Endothelial cell of hepatic sinusoid (primary cell): ENCODE results near the gene ZNF490.

Experiments
- in situ Hi-C: cut with HindIII; loops from 2 replicates; pipeline ENCODE4 v1.10.0; 2017; ENCODE audit warnings: low sequenced_read_pairs

ZNF490 gene

GRCh38 chr19:12610540-12611360 is at the start of gene ZNF490, which contains the start of gene ZNF791:
TSS of gene ZNF490 (minus strand) at chr19:12610813. CDS start at chr19:12610680, 133 bp downstream.
TSS of gene ZNF791 (plus strand) at chr19:12610920. CDS start at chr19:12611080, 160 bp downstream.
- in situ Hi-C loops: no loop called here

- in situ Hi-C loops: no loop called here
These were observed 47.4 kb upstream of the ZNF490 start for GRCh38 chr19:12657966-12658365.

- in situ Hi-C loops: no loop called here
These were observed 46.4 kb upstream of the ZNF490 start for GRCh38 chr19:12656899-12657571.

- in situ Hi-C loops: no loop called here
These were observed 44.9 kb upstream of the ZNF490 start for GRCh38 chr19:12655546-12655945.

GRCh38 chr19:12652219-12652618 is 41.6 kb upstream of the ZNF490 start:
- in situ Hi-C loops: no loop called here

GRCh38 chr19:12649941-12650340 is 39.3 kb upstream of the ZNF490 start:
- in situ Hi-C loops: loop anchor here (25.0 kb wide), 1 partner anchor 138 kb away; no protein-coding TSS in a partner anchor

- in situ Hi-C loops: loop anchor here (25.0 kb wide), 1 partner anchor 136 kb away; no protein-coding TSS in a partner anchor
These were observed 37.5 kb upstream of the ZNF490 start for GRCh38 chr19:12648088-12648487.

GRCh38 chr19:12647490-12648071 is 37.0 kb upstream of the ZNF490 start:
- in situ Hi-C loops: loop anchor here (25.0 kb wide), 1 partner anchor 135 kb away; no protein-coding TSS in a partner anchor

GRCh38 chr19:12647047-12647446 is 36.4 kb upstream of the ZNF490 start:
- in situ Hi-C loops: loop anchor here (25.0 kb wide), 1 partner anchor 135 kb away; no protein-coding TSS in a partner anchor

- in situ Hi-C loops: loop anchor here (25.0 kb wide), 1 partner anchor 134 kb away; no protein-coding TSS in a partner anchor
These were observed 35.9 kb upstream of the ZNF490 start for GRCh38 chr19:12646551-12646950.

GRCh38 chr19:12643716-12644115 is 33.1 kb upstream of the ZNF490 start:
- in situ Hi-C loops: loop anchor here (25.0 kb wide), 1 partner anchor 131 kb away; no protein-coding TSS in a partner anchor

- in situ Hi-C loops: loop anchor here (25.0 kb wide), 1 partner anchor 130 kb away; no protein-coding TSS in a partner anchor
These were observed 31.9 kb upstream of the ZNF490 start for GRCh38 chr19:12642506-12642905.

GRCh38 chr19:12641456-12641855 is 30.8 kb upstream of the ZNF490 start:
- in situ Hi-C loops: loop anchor here (25.0 kb wide), 1 partner anchor 129 kb away; no protein-coding TSS in a partner anchor

- in situ Hi-C loops: loop anchor here (25.0 kb wide), 1 partner anchor 128 kb away; no protein-coding TSS in a partner anchor
These were observed 29.4 kb upstream of the ZNF490 start for GRCh38 chr19:12639901-12640613.

GRCh38 chr19:12638611-12639182 is 28.1 kb upstream of the ZNF490 start:
- in situ Hi-C loops: loop anchor here (25.0 kb wide), 1 partner anchor 126 kb away; no protein-coding TSS in a partner anchor

GRCh38 chr19:12636631-12637030 is 26.0 kb upstream of the ZNF490 start:
- in situ Hi-C loops: loop anchor here (25.0 kb wide), 1 partner anchor 124 kb away; no protein-coding TSS in a partner anchor

GRCh38 chr19:12629215-12629614 is 18.6 kb upstream of the ZNF490 start:
- in situ Hi-C loops: loop anchor here (25.0 kb wide), 1 partner anchor 117 kb away; no protein-coding TSS in a partner anchor

- in situ Hi-C loops: loop anchor here (25.0 kb wide), 1 partner anchor 116 kb away; no protein-coding TSS in a partner anchor
These were observed 17.7 kb upstream of the ZNF490 start for GRCh38 chr19:12628040-12629022.
